MM.1S (cell line): ENCODE data around the gene FAM53A.

Experiments
- CTCF ChIP-seq: fragments of 300-600 bp; sonication (generic); IDR thresholded peaks from 2 replicates; pipeline ENCODE4 v1.5.1; 2016; ENCODE audit warnings: antibody characterized with exemption, low read length, mixed read lengths
- EZH2phosphoT487 ChIP-seq: fragments of 300-600 bp; sonication (generic); IDR thresholded peaks from 2 replicates; pipeline ENCODE4 v1.6.1; 2018; ENCODE audit warnings: antibody characterized with exemption, low read length

- TF ChIP-seq CTCF (no peak), EZH2phosphoT487 (no peak)
These were observed 48.6 kb downstream of the FAM53A start for GRCh38 chr4:1635464-1635863.
